Bronchial epithelial cell (primary cell): ENCODE results near the gene GRK5. TPM values are rescaled to one million over a fixed set of nuclear protein-coding genes. Genes with fewer than 3 reads are reported as not detected.
A peak's percentile ranks its signal among the peaks of the same experiment; 100 is the strongest.

ENCODE experiments used
- DNase-seq: peaks from one replicate; pipeline ENCODE4 v3.0.0-alpha.2; 2010; ENCODE audit warnings: low read depth
- FAIRE-seq: peaks from 2 replicates; lab custom pipeline; 2011; peaks lifted over from hg19 to GRCh38; lab: Jason Lieb, UNC
- H3K27me3 ChIP-seq: 2 replicates; pipeline ENCODE4 v1.5.1; 2011; ENCODE audit warnings: low read length; ENCODE audit not compliant: control insufficient read depth, insufficient read depth
- H3K36me3 ChIP-seq: 2 replicates; pipeline ENCODE4 v1.5.1; 2011; ENCODE audit warnings: low read length; ENCODE audit not compliant: control insufficient read depth, insufficient read depth
- H3K4me3 ChIP-seq: 2 replicates; pipeline ENCODE4 v1.5.1; 2011; ENCODE audit warnings: mild to moderate bottlenecking, low read depth, low read length, control low read depth
- total RNA-seq: library from RNA; depleted of rRNA; stranded (reverse); fragments of >200 nt; gene quantifications from 2 replicates; pipeline ENCODE4 v1.2.1, GENCODE V29; 2014
- TF ChIP-seq, protein P1 (sequence below): IDR thresholded peaks from 2 replicates; pipeline ENCODE4 v1.5.1; 2011; ENCODE audit warnings: mild to moderate bottlenecking, moderate library complexity, low read length, control low read depth, inconsistent platforms; ENCODE audit not compliant: insufficient read depth, severe bottlenecking

GRK5 gene
- total RNA-seq, 1 donor from 2014 or later, result 2.4 TPM

DNA sequence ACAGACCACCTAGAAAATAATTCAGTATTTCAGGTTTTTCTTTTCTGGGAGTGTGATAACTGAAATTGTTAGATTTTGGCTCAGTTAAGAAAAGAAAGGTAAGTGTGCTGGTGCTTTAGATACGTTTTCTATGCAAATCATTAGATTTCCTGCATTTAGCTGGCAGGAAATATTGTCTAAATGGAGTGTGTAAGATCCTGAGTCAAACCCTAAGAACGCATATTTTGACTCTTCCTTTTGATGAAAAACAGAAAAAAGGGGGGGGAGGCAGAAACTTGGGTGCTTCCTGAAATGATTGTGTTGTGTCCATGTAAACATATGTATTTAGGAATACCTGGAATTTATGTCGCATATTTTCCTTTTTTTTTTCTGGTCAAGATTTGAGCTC lies 1.2 kb downstream of the GRK5 start:
- TF ChIP-seq, protein P1, sequence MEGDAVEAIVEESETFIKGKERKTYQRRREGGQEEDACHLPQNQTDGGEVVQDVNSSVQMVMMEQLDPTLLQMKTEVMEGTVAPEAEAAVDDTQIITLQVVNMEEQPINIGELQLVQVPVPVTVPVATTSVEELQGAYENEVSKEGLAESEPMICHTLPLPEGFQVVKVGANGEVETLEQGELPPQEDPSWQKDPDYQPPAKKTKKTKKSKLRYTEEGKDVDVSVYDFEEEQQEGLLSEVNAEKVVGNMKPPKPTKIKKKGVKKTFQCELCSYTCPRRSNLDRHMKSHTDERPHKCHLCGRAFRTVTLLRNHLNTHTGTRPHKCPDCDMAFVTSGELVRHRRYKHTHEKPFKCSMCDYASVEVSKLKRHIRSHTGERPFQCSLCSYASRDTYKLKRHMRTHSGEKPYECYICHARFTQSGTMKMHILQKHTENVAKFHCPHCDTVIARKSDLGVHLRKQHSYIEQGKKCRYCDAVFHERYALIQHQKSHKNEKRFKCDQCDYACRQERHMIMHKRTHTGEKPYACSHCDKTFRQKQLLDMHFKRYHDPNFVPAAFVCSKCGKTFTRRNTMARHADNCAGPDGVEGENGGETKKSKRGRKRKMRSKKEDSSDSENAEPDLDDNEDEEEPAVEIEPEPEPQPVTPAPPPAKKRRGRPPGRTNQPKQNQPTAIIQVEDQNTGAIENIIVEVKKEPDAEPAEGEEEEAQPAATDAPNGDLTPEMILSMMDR, result no peak
- Histone ChIP-seq H3K27me3 (no peaks in the 10 kb centered on the region), H3K4me3 (peak overlapping the region; percentile 57), H3K36me3 (no peaks in the 10 kb centered on the region)
- FAIRE-seq (no peak), DNase-seq (peak; percentile 49)

DNA sequence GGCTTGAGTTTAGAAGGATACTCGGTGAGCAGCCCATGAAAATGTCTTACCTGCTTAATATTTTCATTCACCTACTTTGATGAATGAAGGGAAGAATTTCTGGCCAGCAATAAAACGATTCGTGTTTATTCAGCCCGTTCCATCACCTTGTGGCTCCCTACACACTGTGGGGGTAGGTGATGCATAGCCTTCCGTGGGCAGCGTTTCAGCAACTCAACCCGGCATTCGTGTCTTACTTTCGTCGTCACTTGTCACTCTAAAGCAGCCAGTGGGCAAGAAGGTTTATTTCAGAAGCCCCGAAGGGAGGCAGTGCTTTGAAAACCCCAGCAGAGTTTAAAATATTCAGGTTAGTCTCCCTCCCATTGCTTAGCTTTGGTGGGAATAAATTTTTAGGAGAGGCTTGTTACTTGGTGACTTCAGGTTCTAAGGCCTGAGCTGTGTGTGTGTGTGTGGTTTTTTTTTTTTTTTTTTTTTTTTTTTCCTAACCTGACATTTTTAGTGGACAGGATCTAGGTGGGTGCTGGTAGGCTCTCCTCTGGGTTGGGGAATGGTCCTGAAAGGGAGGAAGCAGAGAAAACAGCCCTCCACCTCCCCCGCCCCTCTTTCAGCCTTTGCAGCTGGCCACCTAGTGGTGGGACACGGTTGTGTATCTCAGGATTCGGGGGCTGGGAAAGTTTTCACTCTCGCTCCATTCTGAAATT lies 1.8 kb downstream of the GRK5 start:
- Histone ChIP-seq H3K27me3 (no peaks in the 10 kb centered on the region), H3K4me3 (no peak overlapping the region), H3K36me3 (no peaks in the 10 kb centered on the region)
- no peak for FAIRE-seq
- DNase-seq, result peak; percentile 28
- TF ChIP-seq, protein P1, result peak; percentile 83

DNA sequence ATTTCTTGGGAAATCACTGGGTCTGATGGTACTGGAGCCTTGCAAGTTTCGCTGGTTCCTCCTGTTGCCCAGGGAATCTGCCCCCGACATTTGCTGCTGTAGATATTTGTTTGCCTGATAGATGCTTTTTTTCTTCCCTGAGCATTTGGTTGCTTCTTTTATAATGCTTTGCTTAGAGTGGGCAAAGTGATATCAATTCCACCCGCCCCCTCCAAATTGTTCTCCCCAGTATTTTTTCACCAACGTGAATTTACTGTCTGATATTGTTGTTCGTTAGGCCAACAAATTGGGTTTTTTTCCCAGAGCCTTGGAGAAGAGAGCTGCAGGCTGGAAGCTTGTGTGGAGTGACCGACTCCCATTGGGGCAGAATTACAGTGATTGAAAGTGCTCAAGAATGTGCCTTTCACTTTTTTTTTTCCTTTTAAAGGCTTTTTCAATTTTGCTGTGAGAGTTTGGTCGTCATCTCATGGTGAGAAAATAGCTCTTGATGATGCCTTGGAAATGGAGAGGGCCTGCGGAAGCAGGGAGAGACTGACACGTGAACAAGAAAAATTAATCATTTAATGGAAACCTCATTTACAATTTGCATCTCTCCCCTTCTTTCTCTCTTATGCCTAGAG lies 2.5 kb downstream of the GRK5 start:
- H3K36me3 ChIP-seq, result no peaks in the 10 kb centered on the region
- H3K4me3 ChIP-seq, result no peak overlapping the region
- FAIRE-seq (no peak), DNase-seq (no peak)
- TF ChIP-seq, protein P1, result no peak
- H3K27me3 ChIP-seq, result no peaks in the 10 kb centered on the region

DNA sequence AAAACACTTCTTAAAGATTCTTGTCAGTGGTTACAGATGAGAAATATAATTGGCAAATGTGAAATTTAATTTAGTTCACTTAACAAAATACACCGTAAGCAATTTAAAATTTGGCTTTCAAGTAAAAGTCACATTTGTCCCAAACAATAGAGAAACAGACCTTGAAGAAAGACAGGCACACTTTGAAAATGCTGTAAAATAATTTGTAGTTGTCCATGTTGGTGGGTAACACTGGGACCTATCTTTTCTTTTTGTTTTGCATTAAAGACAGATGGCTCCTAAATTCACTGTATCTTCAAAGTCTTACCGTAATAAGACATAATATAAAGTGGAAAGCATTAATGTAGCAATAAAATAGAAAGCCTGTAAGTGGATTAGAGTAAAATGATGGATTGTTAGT lies 3.3 kb downstream of the GRK5 start:
- Histone ChIP-seq H3K27me3 (no peaks in the 10 kb centered on the region), H3K4me3 (no peak overlapping the region), H3K36me3 (no peaks in the 10 kb centered on the region)
- TF ChIP-seq, protein P1, result no peak
- no peak for DNase-seq
- FAIRE-seq, result no peak

DNA sequence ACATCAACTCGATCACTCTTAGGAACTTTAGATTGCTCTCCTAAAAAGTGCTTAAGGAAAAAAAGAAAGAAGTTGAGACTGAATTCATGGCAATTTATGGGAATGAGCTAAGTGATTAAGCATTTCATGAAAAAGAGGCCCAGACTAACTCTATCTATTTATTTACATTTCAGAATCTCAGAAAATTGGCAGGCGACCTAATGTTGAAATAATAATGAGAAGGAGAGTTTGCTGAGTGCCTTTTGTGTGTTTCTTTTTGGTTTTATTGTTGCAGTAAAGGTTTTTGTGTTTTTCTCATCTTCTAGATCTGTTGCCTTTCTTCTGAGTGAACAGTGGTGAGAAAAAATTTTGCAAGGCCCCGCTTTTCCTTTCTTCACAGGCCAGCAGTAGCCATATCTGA lies 3.8 kb downstream of the GRK5 start:
- no peak for DNase-seq
- no peak overlapping the region for H3K4me3 ChIP-seq
- H3K27me3 ChIP-seq, result no peaks in the 10 kb centered on the region
- TF ChIP-seq, protein P1, result no peak
- no peak for FAIRE-seq
- H3K36me3 ChIP-seq, result no peaks in the 10 kb centered on the region
